Lower leg skin (tissue), 3 donors: Measurements from ENCODE around the gene PEX5.

Experiments used
- CTCF ChIP-seq, 3 donors: fragments of 450-650 bp; IDR thresholded peaks; one replicate each; pipeline ENCODE4 v1.5.1; 2016; ENCODE audit warnings: antibody characterized with exemption in 3 of 3, mild to moderate bottlenecking in 3 of 3, moderate library complexity in 2 of 3
- POLR2A ChIP-seq, 2 donors: fragments of 450-650 bp; IDR thresholded peaks; one replicate each; pipeline ENCODE4 v1.6.1; 2016 to 2017; ENCODE audit warnings: antibody characterized with exemption in 2 of 2, mild to moderate bottlenecking in 1 of 2, moderate library complexity in 1 of 2

GRCh38 chr12:7209958-7210357, 20.5 kb downstream of the PEX5 start:
- TF ChIP-seq CTCF (IDR thresholded peaks at IDR 0.05) (no peak), POLR2A (IDR thresholded peaks at IDR 0.05) (no peak)
